ENCODE results near the gene ACTN4. TPM values are rescaled to one million over a fixed set of nuclear protein-coding genes. Genes with fewer than 3 reads are reported as not detected.

Gene ACTN4
- total RNA-seq, 1 donor: 280 TPM

DNA sequence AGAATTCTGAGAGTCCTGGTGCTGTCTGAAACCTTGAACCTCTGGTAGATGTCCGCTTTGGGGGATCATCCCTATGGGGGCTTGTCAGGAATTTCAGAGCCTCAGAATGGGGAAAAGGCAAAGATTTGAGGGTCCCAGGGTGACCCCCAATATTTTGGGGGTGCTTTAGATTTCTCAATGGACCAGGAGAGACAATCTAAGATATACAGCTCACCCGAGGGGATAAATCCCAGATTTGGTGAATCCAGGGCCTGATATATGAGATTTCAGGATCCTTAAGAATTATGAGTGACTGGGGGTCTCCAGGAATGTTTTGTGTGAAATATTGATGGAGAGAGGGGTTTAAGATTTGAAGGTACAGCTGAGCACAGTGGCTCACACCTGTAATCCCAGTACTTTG lies 93.5 kb downstream of the ACTN4 start:
- TF ChIP-seq, protein P1, sequence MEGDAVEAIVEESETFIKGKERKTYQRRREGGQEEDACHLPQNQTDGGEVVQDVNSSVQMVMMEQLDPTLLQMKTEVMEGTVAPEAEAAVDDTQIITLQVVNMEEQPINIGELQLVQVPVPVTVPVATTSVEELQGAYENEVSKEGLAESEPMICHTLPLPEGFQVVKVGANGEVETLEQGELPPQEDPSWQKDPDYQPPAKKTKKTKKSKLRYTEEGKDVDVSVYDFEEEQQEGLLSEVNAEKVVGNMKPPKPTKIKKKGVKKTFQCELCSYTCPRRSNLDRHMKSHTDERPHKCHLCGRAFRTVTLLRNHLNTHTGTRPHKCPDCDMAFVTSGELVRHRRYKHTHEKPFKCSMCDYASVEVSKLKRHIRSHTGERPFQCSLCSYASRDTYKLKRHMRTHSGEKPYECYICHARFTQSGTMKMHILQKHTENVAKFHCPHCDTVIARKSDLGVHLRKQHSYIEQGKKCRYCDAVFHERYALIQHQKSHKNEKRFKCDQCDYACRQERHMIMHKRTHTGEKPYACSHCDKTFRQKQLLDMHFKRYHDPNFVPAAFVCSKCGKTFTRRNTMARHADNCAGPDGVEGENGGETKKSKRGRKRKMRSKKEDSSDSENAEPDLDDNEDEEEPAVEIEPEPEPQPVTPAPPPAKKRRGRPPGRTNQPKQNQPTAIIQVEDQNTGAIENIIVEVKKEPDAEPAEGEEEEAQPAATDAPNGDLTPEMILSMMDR (IDR thresholded peaks at IDR 0.05; ENCODE audit: insufficient read depth, low read length): no peak
- DNase-seq (ENCODE audit: low read depth): no peak
- H3K4me3 ChIP-seq (ENCODE audit: low read depth, low read length): no peak overlapping the region

DNA sequence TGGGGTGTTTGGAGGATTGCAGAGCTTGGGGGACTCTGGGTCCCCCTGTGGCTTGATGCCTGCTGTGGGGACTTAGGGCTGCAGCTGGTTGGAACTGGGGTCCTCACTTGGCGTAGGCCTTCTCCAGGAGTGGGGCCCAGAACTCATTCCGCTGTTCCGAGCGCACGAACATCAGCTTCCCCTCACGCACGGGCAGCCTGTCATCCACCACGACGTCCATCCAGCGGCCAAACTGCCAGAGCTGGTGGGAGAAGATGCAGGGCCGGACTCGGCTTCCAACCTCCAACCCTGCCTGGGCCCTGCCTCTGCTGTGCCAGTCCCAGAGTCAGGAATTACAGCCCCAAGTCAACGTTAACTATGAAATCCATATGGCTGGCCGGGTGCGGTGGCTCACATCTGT lies 94.2 kb downstream of the ACTN4 start:
- TF ChIP-seq, protein P1 (IDR thresholded peaks at IDR 0.05; ENCODE audit: insufficient read depth, low read length): no peak
- no peak for DNase-seq (ENCODE audit: low read depth)
- no peak overlapping the region for H3K4me3 ChIP-seq (ENCODE audit: low read depth, low read length)

DNA sequence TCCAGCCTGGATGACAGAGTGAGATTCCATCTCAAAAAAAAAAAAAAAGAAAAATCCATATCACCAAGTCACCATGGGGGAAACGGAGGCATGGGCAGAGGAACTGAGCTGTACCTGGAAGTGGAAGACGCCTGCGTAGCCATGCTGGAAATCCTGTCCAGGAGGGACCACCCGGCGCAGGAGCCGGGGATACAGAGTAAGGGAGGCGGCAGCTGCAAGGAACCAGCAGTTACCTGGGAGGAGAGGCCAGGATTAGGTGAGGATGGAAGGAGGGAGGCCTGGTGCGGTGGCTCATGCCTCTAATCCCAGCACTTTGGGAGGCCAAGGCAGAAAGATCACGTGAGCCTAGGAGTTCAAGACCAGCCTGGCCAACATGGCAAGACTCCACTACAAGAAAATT lies 94.8 kb downstream of the ACTN4 start:
- no peak overlapping the region for H3K4me3 ChIP-seq (ENCODE audit: low read depth, low read length)
- DNase-seq (ENCODE audit: low read depth): no peak
- TF ChIP-seq, protein P1 (IDR thresholded peaks at IDR 0.05; ENCODE audit: insufficient read depth, low read length): no peak

DNA sequence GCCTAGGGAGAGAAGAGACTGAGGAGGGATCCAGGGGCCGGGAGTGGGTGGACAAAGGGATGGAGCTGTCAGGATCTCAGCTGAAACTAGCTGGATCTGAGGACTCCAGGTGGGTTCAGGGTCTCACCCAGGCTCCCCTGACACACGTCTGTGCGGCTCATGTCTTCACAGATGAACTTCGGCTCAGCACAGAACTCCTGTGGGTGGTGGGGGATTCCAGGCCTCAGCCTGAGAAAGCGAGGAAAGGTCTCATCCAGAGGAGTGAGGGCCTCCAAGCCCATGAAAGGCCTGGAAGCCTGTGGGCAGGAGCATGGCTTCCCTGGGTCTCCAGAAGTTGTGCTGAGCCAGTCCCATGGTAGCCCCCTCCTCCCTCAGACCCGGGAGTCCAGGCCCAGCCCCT lies 95.5 kb downstream of the ACTN4 start:
- DNase-seq (ENCODE audit: low read depth): no peak
- no peak overlapping the region for H3K4me3 ChIP-seq (ENCODE audit: low read depth, low read length)
- TF ChIP-seq, protein P1 (IDR thresholded peaks at IDR 0.05; ENCODE audit: insufficient read depth, low read length): no peak

DNA sequence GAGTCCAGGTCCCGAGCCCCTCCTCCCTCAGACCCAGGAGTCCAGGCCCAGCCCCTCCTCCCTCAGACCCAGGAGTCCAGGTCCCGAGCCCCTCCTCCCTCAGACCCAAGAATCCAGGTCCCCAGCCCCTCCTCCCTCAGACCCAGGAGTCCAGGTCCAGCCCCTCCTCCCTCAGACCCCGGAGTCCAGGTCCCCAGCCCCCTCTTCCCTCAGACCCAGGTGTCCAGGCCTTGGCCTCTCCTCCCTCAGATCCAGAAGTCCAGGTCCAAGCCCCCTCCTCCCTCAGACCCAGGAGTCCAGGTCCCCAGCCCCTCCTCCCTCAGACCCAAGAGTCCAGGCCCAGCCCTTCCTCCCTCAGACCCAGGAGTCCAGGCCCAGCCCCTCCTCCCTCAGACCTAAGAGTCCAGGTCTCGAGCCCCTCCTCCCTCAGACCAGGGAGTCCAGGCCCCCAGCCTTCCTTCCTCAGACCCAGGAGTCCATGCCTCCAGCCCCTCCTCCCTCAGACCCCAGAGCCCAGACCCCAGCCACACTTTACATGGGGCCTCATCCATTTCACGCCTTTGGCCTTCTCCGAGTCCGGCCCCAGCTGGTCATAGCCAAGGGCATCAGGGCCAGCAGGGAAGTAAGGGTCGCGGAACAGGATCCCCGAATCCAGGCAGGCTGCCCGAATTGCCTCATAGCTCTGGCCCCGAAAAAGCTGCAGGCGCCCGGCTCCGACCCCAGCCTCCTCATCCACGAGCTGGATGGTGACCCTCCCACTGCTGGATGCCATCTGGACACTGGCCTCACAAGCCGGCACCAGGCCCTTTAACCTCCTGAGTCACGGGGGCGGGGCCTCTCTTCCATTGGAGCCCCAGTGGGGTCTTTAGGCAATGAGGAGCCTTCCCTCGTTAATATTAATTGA lies 96.2 kb downstream of the ACTN4 start:
- H3K4me3 ChIP-seq (ENCODE audit: low read depth, low read length): no peak overlapping the region
- TF ChIP-seq, protein P1 (IDR thresholded peaks at IDR 0.05; ENCODE audit: insufficient read depth, low read length): no peak
- no peak for DNase-seq (ENCODE audit: low read depth)

DNA sequence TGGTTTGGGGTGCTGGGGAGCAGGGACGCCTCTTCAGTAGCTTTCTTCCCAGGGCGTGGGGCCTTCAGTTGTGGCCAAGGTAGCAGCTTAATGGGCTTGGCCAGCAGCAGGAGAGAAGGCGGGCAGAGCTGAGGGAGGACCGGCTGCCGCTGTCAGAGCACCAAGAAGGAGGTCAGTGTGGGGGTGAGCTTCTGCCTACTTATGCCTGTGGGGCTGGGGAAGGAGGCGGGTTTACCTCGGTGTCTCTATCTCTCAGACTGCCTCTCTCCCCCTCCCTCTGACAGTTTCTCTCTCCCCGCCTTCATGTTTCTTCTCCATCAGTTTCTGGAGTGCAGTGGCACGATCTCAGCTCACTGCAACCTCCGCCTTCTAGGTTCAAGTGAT lies 96.8 kb downstream of the ACTN4 start, which contains the start of gene CAPN12:
TSS of gene CAPN12 (minus strand) at position 177 of the 384 bp plus-strand sequence. CDS start 309 bp downstream, outside the sequence.
- TF ChIP-seq, protein P1 (IDR thresholded peaks at IDR 0.05; ENCODE audit: insufficient read depth, low read length): no peak
- no peak within 1 kb of the TSS for H3K4me3 ChIP-seq (ENCODE audit: low read depth, low read length)
- DNase-seq (ENCODE audit: low read depth): no peak

All from fibroblast of the aortic adventitia (primary cell).